SH-SY5Y (cell line): ENCODE data around the gene CCSER1.

Experiments
- GATA2 ChIP-seq: IDR thresholded peaks from 2 replicates; pipeline ENCODE4 v1.6.1; 2011; ENCODE audit warnings: mild to moderate bottlenecking, low read depth, low read length
- GATA3 ChIP-seq: IDR thresholded peaks from 2 replicates; pipeline ENCODE4 v1.6.1; 2011; ENCODE audit warnings: low read depth, mild to moderate bottlenecking, low read length, moderate library complexity

- TF ChIP-seq GATA2 (no peak), GATA3 (no peak)
These were observed 1464.9 kb downstream of the CCSER1 start for GRCh38 chr4:91592125-91592524.
